ENCODE results near the gene CZIB.

GRCh38 chr1:53265581-53265980 is 45.1 kb upstream of the CZIB start:
- TF ChIP-seq, protein P1, sequence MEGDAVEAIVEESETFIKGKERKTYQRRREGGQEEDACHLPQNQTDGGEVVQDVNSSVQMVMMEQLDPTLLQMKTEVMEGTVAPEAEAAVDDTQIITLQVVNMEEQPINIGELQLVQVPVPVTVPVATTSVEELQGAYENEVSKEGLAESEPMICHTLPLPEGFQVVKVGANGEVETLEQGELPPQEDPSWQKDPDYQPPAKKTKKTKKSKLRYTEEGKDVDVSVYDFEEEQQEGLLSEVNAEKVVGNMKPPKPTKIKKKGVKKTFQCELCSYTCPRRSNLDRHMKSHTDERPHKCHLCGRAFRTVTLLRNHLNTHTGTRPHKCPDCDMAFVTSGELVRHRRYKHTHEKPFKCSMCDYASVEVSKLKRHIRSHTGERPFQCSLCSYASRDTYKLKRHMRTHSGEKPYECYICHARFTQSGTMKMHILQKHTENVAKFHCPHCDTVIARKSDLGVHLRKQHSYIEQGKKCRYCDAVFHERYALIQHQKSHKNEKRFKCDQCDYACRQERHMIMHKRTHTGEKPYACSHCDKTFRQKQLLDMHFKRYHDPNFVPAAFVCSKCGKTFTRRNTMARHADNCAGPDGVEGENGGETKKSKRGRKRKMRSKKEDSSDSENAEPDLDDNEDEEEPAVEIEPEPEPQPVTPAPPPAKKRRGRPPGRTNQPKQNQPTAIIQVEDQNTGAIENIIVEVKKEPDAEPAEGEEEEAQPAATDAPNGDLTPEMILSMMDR (IDR thresholded peaks at IDR 0.05), result no peak
- no peak for TF ChIP-seq POLR2AphosphoS5 (IDR thresholded peaks at IDR 0.05; ENCODE audit: low read depth, low read length)
